HCT116 (cell line): Measurements from ENCODE around the gene IL18RAP. TPM values are rescaled to one million over a fixed set of nuclear protein-coding genes. Genes with fewer than 3 reads are reported as not detected.

Experiments used
- ATAC-seq: fragments of 200-7000 bp; cut with Tn5 transposase; 2 replicates; pipeline ENCODE4 v1.9.1; 2020; ENCODE audit warnings: mild to moderate bottlenecking, moderate library complexity
- BruUV-seq: library from RNA; stranded (reverse); fragments of 400-500 nt; replicated peaks from 2 replicates; lab custom pipeline; 2021; lab: Mats Ljungman, UMichigan
- CTCF ChIA-PET: fragments of 300-600 bp; sonication (Branson Sonifier 250); formaldehyde crosslinking; loops from one replicate; lab custom pipeline; 2021; ENCODE audit warnings: antibody characterized with exemption; lab: Charles Lee
- POLR2A ChIA-PET: fragments of 300-600, 350-600 bp; sonication (Branson Sonifier 250); formaldehyde crosslinking; loops from one replicate; lab custom pipeline; 2021; ENCODE audit warnings: antibody characterized with exemption; lab: Charles Lee
- RAD21 ChIA-PET, 2 experiments: fragments of 300-600 bp; sonication (Branson Sonifier 250); formaldehyde crosslinking; loops; one replicate each; lab custom pipeline; 2023; ENCODE audit warnings: low total read pairs in 2 of 2; ENCODE audit not compliant: uncharacterized antibody in 2 of 2, unreplicated experiment in 2 of 2, low non-redundant PET in 1 of 2; lab: Charles Lee
- DNase-seq: peaks from one replicate; pipeline ENCODE4 v3.0.0-alpha.2; 2010; ENCODE audit warnings: low read depth, low spot score
- H2AFZ ChIP-seq: fragments of 200-600 bp; shearing (Covaris generic), sonication (generic); 2 replicates; pipeline ENCODE4 v1.6.1; 2017; ENCODE audit warnings: low read depth, mixed run types, mixed read lengths, antibody characterized with exemption, low read length; ENCODE audit not compliant: poor library complexity, severe bottlenecking
- H3K27ac ChIP-seq: 2 replicates; pipeline ENCODE4 v1.5.1; 2012; ENCODE audit warnings: low read depth, low read length
- H3K27me3 ChIP-seq: fragments of 200-600 bp; sonication (generic); 2 replicates; pipeline ENCODE4 v1.6.1; 2016; ENCODE audit warnings: mixed run types, low read length, mixed read lengths; ENCODE audit not compliant: insufficient read depth
- H3K36me3 ChIP-seq, 2 experiments: fragments of 200-500 bp in 1 of 2; fragments of 200-600 bp in 1 of 2; sonication (Bioruptor generic) in 1 of 2; sonication (generic) in 1 of 2; 2 replicates each; pipeline versions ENCODE4 v1.5.1 to v1.6.1; 2014 to 2016; ENCODE audit warnings: low read length in 2 of 2, inconsistent platforms in 1 of 2, mixed read lengths in 1 of 2, mixed run types in 1 of 2; ENCODE audit not compliant: insufficient read depth in 2 of 2, control insufficient read depth in 1 of 2
- H3K4me1 ChIP-seq, 2 experiments: fragments of 200-600 bp in 1 of 2; sonication (generic) in 1 of 2; 2 replicates each; pipeline versions ENCODE4 v1.5.1 to v1.6.1; 2012 to 2017; ENCODE audit warnings: low read length in 2 of 2, inconsistent platforms in 1 of 2, mild to moderate bottlenecking in 1 of 2, mixed read lengths in 1 of 2, mixed run types in 1 of 2, moderate library complexity in 1 of 2; ENCODE audit not compliant: insufficient read depth in 2 of 2, control insufficient read depth in 1 of 2
- H3K4me2 ChIP-seq: fragments of 200-600 bp; sonication (generic); 2 replicates; pipeline ENCODE4 v1.6.1; 2017; ENCODE audit warnings: mixed run types, low read length, mixed read lengths
- H3K4me3 ChIP-seq, 2 experiments: fragments of 200-600 bp in 1 of 2; sonication (generic) in 1 of 2; replicated peaks in 1 of 2; 2 replicates each; pipeline ENCODE4 v1.5.1; 2011 to 2016; ENCODE audit warnings: low read length in 2 of 2, control low read depth in 1 of 2, low read depth in 1 of 2, mild to moderate bottlenecking in 1 of 2, mixed read lengths in 1 of 2, mixed run types in 1 of 2
- H3K79me2 ChIP-seq: fragments of 200-600 bp; sonication (generic); 2 replicates; pipeline ENCODE4 v1.6.1; 2017; ENCODE audit warnings: mild to moderate bottlenecking, mixed run types, low read length, moderate library complexity, mixed read lengths; ENCODE audit not compliant: insufficient read depth
- H3K9ac ChIP-seq: fragments of 200-600 bp; sonication (generic); 2 replicates; pipeline ENCODE4 v1.6.1; 2016; ENCODE audit warnings: low read length, mixed read lengths
- H3K9me2 ChIP-seq: fragments of 200-600 bp; sonication (generic), shearing (Covaris generic); 2 replicates; pipeline ENCODE4 v1.6.1; 2017; ENCODE audit warnings: mixed run types, mild to moderate bottlenecking, moderate library complexity; ENCODE audit not compliant: insufficient read depth
- H3K9me3 ChIP-seq, 2 experiments: fragments of 200-500 bp in 1 of 2; fragments of 200-600 bp in 1 of 2; sonication (Bioruptor generic) in 1 of 2; sonication (generic) in 1 of 2; 2 replicates each; pipeline ENCODE4 v1.6.1; 2014 to 2017; ENCODE audit warnings: low read length in 2 of 2, mixed read lengths in 2 of 2, inconsistent platforms in 1 of 2, low read depth in 1 of 2, mild to moderate bottlenecking in 1 of 2, mixed run types in 1 of 2, moderate library complexity in 1 of 2; ENCODE audit not compliant: control insufficient read depth in 1 of 2, insufficient read depth in 1 of 2
- H4K20me1 ChIP-seq: fragments of 200-600 bp; sonication (generic), shearing (Covaris generic); 2 replicates; pipeline ENCODE4 v1.6.1; 2017; ENCODE audit warnings: mixed run types, mild to moderate bottlenecking, moderate library complexity; ENCODE audit not compliant: insufficient read depth
- CBX3 ChIP-seq: IDR thresholded peaks from 2 replicates; pipeline ENCODE4 v1.6.1; 2012; ENCODE audit warnings: low read depth
- ELF1 ChIP-seq: IDR thresholded peaks from 2 replicates; pipeline ENCODE4 v1.6.1; 2012; ENCODE audit warnings: low read depth, borderline replicate concordance
- EZH2 ChIP-seq: fragments of 200-600 bp; sonication (generic); IDR thresholded peaks from 2 replicates; pipeline ENCODE4 v1.6.1; 2017; ENCODE audit warnings: antibody characterized with exemption, mixed run types
- JUND ChIP-seq: IDR thresholded peaks from 2 replicates; pipeline ENCODE4 v1.6.1; 2012
- MAX ChIP-seq: IDR thresholded peaks from 2 replicates; pipeline ENCODE4 v1.6.1; 2012
- POLR2A ChIP-seq: IDR thresholded peaks from 2 replicates; pipeline ENCODE4 v1.7.0; 2011; ENCODE audit warnings: borderline replicate concordance; ENCODE audit not compliant: insufficient read depth, insufficient read length; ENCODE audit errors: extremely low read depth
- POLR2AphosphoS5 ChIP-seq: IDR thresholded peaks from 2 replicates; pipeline ENCODE4 v1.6.1; 2011; ENCODE audit warnings: mild to moderate bottlenecking, low read depth, low read length, moderate library complexity
- YY1 ChIP-seq: IDR thresholded peaks from 2 replicates; pipeline ENCODE4 v1.6.1; 2011; ENCODE audit warnings: low read length, low read depth, moderate library complexity, mild to moderate bottlenecking; ENCODE audit not compliant: insufficient replicate concordance; ENCODE audit errors: extremely low read depth
- ZNF274 ChIP-seq: fragments of 200-500 bp; sonication (Bioruptor generic); IDR thresholded peaks from 2 replicates; pipeline ENCODE4 v1.6.1; 2014; ENCODE audit warnings: mild to moderate bottlenecking, low read depth, low read length, inconsistent platforms
- intact Hi-C: fragments of 100-400 bp; cut with micrococcal nuclease; formaldehyde crosslinking; loops from 2 replicates; pipeline ENCODE4 v1.10.0; 2022
- total RNA-seq: library from RNA; stranded (reverse); gene quantifications from one replicate; pipeline ENCODE4 v1.2.1, GENCODE V29; 2021; ENCODE audit not compliant: unreplicated experiment
- TF ChIP-seq, protein P1 (sequence below): IDR thresholded peaks from 2 replicates; pipeline ENCODE4 v1.6.1; 2012; ENCODE audit warnings: low read depth

IL18RAP gene
- total RNA-seq, 1 experiment from 2014 or later, result not detected

- H3K27ac ChIP-seq, result no peak overlapping the region
- H3K4me1 ChIP-seq, result no peaks in the 10 kb centered on the region
- H3K79me2 ChIP-seq, result no peaks in the 10 kb centered on the region
- BruUV-seq, result no TSS peak
- H3K36me3 ChIP-seq, result no peaks in the 10 kb centered on the region
- TF ChIP-seq ZNF274, result no peak
- TF ChIP-seq, protein P1, sequence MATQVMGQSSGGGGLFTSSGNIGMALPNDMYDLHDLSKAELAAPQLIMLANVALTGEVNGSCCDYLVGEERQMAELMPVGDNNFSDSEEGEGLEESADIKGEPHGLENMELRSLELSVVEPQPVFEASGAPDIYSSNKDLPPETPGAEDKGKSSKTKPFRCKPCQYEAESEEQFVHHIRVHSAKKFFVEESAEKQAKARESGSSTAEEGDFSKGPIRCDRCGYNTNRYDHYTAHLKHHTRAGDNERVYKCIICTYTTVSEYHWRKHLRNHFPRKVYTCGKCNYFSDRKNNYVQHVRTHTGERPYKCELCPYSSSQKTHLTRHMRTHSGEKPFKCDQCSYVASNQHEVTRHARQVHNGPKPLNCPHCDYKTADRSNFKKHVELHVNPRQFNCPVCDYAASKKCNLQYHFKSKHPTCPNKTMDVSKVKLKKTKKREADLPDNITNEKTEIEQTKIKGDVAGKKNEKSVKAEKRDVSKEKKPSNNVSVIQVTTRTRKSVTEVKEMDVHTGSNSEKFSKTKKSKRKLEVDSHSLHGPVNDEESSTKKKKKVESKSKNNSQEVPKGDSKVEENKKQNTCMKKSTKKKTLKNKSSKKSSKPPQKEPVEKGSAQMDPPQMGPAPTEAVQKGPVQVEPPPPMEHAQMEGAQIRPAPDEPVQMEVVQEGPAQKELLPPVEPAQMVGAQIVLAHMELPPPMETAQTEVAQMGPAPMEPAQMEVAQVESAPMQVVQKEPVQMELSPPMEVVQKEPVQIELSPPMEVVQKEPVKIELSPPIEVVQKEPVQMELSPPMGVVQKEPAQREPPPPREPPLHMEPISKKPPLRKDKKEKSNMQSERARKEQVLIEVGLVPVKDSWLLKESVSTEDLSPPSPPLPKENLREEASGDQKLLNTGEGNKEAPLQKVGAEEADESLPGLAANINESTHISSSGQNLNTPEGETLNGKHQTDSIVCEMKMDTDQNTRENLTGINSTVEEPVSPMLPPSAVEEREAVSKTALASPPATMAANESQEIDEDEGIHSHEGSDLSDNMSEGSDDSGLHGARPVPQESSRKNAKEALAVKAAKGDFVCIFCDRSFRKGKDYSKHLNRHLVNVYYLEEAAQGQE, result no peak
- no peak for TF ChIP-seq POLR2AphosphoS5
- TF ChIP-seq EZH2, result no peak
- TF ChIP-seq ELF1, result no peak
- TF ChIP-seq MAX, result no peak
- TF ChIP-seq POLR2A, result no peak
- TF ChIP-seq CBX3, result no peak
- no peak for TF ChIP-seq YY1
- no peak for TF ChIP-seq JUND
- no peaks in the 10 kb centered on the region for H3K9me2 ChIP-seq
- ChIA-PET CTCF (no interaction called here), RAD21 (no interaction called here), POLR2A (no interaction called here)
- H2AFZ ChIP-seq, result no peak overlapping the region
- no peaks in the 10 kb centered on the region; a peak in 1 of 4 replicates for H3K9me3 ChIP-seq
- H3K4me3 ChIP-seq, result no peak overlapping the region
- no peak overlapping the region for H3K4me2 ChIP-seq
- intact Hi-C loops, result no loop called here
- H3K9ac ChIP-seq, result no peak overlapping the region
- no peaks in the 10 kb centered on the region for H3K27me3 ChIP-seq
- DNase-seq, result no peak
- no peak for ATAC-seq
- no peaks in the 10 kb centered on the region for H4K20me1 ChIP-seq
These were observed 10.8 kb upstream of the IL18RAP start for GRCh38 chr2:102412199-102412598.
